WERI-Rb-1 (cell line): Measurements from ENCODE around the gene DUSP19.

Source experiments
- DNase-seq: peaks from one replicate; pipeline ENCODE4 v3.0.0-alpha.2; 2020
- H3K27ac ChIP-seq: fragments of 250-450 bp; sonication (Bioruptor Pico); 2 replicates; pipeline ENCODE4 v1.5.1; 2020; ENCODE audit warnings: mild to moderate bottlenecking, moderate library complexity
- H3K27me3 ChIP-seq: fragments of 250-450 bp; sonication (Bioruptor Pico); 2 replicates; pipeline ENCODE4 v1.5.1; 2021; ENCODE audit warnings: mild to moderate bottlenecking, low read depth, moderate library complexity; ENCODE audit not compliant: insufficient read depth, severe bottlenecking
- H3K36me3 ChIP-seq: fragments of 250-450 bp; sonication (Bioruptor Pico); 2 replicates; pipeline ENCODE4 v1.5.1; 2020; ENCODE audit warnings: mild to moderate bottlenecking, moderate library complexity
- H3K4me3 ChIP-seq: 2 replicates; pipeline ENCODE4 v1.5.1; 2011; ENCODE audit warnings: low read depth, mild to moderate bottlenecking, control low read depth, low read length
- H3K9me3 ChIP-seq: fragments of 250-450 bp; sonication (Bioruptor Pico); 2 replicates; pipeline ENCODE4 v1.5.1; 2021; ENCODE audit warnings: mild to moderate bottlenecking, moderate library complexity; ENCODE audit not compliant: severe bottlenecking
- TF ChIP-seq, protein P1 (sequence below): IDR thresholded peaks from 2 replicates; pipeline ENCODE4 v1.5.1; 2011; ENCODE audit warnings: low read depth, mild to moderate bottlenecking, control low read depth, inconsistent platforms, low read length

Gene DUSP19

DNA sequence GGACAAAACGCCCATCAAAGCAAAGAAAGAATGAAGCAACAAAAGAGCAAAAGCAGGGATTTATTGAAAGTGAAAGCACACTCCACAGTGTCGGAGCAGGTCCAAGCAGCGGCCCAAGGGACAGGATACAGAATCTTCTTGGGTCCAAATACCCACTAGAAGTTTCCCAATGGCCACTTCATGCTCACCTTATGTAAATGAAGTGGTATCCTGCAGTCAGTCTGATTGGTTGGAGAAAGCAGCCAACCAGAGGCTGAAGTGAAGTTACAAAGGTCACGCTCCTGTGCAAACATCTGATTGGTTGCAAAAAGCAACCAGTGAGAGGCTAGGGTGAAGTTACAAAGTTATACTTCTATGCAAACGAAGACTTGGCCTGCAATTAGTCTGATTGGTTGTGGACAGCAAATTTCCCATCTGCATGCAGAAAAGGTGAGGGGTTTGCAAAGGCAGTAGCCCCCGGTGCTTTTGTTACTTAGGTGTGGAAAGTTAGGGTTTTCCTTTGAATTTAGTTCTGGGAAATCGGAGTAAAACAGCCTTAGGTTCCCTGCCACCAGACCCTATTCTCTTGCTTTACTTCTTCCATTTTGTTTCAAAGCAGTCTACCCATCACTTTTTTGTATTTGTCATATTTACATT lies 12.9 kb downstream of the DUSP19 start:
- Histone ChIP-seq H3K27ac (no peak overlapping the region), H3K27me3 (no peaks in the 10 kb centered on the region), H3K9me3 (no peaks in the 10 kb centered on the region), H3K36me3 (no peaks in the 10 kb centered on the region), H3K4me3 (no peak overlapping the region)
- TF ChIP-seq, protein P1, sequence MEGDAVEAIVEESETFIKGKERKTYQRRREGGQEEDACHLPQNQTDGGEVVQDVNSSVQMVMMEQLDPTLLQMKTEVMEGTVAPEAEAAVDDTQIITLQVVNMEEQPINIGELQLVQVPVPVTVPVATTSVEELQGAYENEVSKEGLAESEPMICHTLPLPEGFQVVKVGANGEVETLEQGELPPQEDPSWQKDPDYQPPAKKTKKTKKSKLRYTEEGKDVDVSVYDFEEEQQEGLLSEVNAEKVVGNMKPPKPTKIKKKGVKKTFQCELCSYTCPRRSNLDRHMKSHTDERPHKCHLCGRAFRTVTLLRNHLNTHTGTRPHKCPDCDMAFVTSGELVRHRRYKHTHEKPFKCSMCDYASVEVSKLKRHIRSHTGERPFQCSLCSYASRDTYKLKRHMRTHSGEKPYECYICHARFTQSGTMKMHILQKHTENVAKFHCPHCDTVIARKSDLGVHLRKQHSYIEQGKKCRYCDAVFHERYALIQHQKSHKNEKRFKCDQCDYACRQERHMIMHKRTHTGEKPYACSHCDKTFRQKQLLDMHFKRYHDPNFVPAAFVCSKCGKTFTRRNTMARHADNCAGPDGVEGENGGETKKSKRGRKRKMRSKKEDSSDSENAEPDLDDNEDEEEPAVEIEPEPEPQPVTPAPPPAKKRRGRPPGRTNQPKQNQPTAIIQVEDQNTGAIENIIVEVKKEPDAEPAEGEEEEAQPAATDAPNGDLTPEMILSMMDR = no peak
- no peak for DNase-seq

DNA sequence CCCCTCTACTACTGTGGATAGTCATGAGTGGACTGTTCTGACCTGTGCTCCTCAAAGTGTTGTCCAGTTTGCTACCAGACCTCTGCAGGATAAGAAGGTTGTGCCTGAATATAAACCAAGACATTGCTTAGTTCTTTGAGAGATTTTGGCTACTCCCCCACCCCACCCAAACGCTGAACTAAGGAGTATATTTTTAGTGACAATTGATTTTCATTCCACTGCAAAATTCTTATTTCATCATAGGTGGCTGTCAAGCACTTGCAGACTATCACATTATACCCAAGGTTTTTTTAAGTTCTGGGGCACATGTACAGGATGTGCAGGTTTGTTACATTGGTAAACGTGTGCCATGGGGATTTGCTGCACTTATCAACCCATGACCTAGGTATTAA lies 13.4 kb downstream of the DUSP19 start:
- no peak overlapping the region for H3K4me3 ChIP-seq
- H3K9me3 ChIP-seq = no peaks in the 10 kb centered on the region

DNA sequence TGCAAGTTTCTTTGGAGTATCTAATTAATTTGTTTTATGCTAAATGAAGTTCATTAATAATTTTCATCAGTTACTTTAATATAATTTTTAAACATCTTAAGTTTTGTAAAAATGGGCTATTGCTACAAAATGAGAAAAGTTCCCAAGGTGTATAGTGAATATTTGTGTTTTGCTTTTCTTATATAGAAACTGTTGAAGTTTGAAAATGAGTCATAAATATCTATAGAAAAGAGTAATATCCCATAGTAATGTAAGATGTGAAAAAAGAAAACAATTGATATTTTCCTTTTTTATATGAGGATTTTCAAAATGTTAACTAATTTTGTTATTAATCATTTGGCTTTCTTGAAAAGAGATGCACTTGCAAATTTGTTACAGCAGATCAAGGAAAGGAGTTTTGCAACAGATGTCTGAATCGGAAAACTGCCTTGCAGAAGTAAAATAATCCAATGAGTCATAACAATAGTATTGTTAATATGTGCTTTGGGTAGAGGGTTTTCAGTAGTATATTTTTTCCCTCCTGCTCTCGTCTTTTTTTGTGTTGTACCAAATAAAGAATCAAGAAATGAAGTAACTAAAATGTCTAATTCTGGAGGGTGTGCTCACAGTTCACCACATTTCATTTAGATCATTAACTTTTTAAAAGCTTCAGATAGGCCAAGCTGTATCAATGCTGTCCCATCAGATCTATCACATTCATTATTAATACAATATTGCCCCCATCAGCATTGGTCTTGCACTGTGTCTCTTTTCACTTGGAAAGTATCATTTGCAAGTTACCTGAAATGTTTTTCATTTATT lies 15.5 kb downstream of the DUSP19 start:
- TF ChIP-seq, protein P1 = no peak
- H3K9me3 ChIP-seq = no peaks in the 10 kb centered on the region
- no peaks in the 10 kb centered on the region for H3K27me3 ChIP-seq
- H3K36me3 ChIP-seq = no peaks in the 10 kb centered on the region
- no peak overlapping the region for H3K4me3 ChIP-seq
- H3K27ac ChIP-seq = no peak overlapping the region
- DNase-seq = no peak

More for the DNA sequence above, 13.4 kb downstream of the DUSP19 start:
- TF ChIP-seq, protein P1 = no peak
- H3K36me3 ChIP-seq = no peaks in the 10 kb centered on the region
- no peak for DNase-seq
- H3K27ac ChIP-seq = no peak overlapping the region
- no peaks in the 10 kb centered on the region for H3K27me3 ChIP-seq

DNA sequence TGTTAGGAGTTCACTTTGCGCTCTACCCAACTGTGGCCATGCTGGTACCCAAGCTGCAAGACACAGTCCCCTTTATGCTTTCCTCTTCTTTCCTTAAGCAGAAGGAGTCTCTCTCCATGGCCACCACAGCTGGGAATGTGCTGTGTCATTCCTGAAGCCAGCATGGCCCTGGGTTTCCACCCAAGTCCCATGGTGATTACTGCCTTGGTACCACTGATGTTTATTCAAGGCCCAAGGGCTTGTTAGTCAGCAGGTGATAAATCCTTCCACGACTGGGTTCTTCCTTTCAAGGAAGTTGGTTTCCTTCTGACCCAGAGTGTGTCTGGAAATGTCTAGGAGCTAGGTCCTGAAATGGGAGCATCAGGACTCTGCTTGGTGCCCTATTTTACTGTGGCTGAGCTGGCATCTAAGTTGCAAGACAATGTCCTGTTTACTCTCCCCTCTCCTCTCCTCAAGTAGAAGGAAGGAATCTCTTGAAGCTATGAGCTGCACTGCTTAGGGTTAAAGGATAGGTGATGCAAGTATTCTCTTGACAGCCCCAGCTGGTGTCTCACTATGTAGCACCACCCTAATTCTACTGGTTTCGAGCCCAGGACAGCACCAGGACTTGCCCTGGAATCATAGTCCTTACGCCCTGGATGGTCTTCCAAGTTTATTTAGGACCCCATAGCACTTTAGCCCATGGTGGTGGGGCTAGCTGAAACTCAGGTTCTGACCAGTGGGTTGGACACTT lies 27.0 kb downstream of the DUSP19 start:
- Histone ChIP-seq H3K9me3 (no peaks in the 10 kb centered on the region), H3K27me3 (no peaks in the 10 kb centered on the region), H3K4me3 (no peak overlapping the region), H3K36me3 (no peaks in the 10 kb centered on the region), H3K27ac (no peak overlapping the region)
- DNase-seq = no peak
- TF ChIP-seq, protein P1 = no peak

DNA sequence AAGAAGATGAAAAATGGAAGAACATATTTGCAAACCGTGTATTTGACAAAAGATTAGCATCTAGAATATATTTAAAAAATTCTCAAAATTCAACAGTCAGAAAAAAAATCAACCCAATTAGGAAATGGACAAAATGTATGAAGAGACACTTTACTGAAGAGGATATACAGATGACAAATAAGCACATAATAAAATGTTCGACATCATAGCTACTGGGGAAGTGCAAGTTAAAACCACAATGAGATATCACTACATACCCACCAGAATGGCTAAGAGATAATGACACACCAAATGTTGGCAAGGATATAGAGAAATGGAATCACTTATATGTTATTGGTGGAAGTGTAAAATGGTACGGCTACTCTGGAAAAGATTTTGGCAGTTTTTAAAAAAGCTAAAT lies 34.0 kb downstream of the DUSP19 start:
- Histone ChIP-seq H3K4me3 (no peak overlapping the region), H3K27me3 (no peaks in the 10 kb centered on the region), H3K9me3 (no peaks in the 10 kb centered on the region), H3K27ac (no peak overlapping the region), H3K36me3 (no peaks in the 10 kb centered on the region)
- no peak for DNase-seq
- TF ChIP-seq, protein P1 = no peak
